ENCODE results near the gene PADI3. TPM values are rescaled to one million over a fixed set of nuclear protein-coding genes. Genes with fewer than 3 reads are reported as not detected.

PADI3 gene
- total RNA-seq, 3 donors from 2014 or later (not counting 1 experiment from before 2014, with no cell fraction given): not detected

DNA sequence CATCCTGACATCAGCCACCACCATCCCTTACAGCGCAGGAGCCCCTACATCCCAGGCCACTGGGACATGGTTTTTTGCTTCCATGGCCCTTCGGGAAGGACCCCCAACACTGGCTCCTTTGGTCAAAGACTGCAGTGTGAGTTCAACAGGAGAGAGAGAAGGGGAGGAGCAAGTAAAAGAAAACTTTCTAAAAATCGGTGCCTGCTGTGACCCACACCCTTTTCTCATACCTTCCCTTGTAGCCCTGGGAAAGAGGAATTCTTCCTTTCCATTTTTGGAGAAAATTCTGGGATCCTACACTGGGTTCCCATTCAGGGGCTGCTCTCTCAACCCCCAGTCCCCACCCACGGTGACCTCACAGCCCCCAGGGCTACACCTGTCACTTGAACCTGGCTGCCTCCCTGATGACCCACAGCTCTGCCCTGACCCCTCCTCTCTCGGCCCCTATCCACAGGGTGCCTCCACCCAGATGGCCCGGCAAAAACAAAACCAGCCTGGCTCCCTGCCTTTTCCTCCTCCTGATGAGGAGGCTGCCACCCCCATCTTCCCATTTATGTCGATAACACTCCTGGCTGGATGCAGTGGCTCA is 66.7 kb downstream of the PADI3 start:
- WGBS (ENCODE audit: insufficient coverage): 81% methylated on average over 5 of the region's 7 CpGs
- H3K4me3 ChIP-seq (ENCODE audit: low read length): no peak overlapping the region
- no peak for ATAC-seq
- Mint-ChIP-seq H3K27ac (no peak overlapping the region), H3K4me3 (no peak overlapping the region), H3K36me3 (no peaks in the 10 kb centered on the region), H3K4me1 (no peaks in the 10 kb centered on the region), H3K27me3 (ENCODE audit: low read depth in 2 of 2) (peaks cover 0 to 8% of the 10 kb centered on the region in 2 donors), H3K9me3 (no peaks in the 10 kb centered on the region)
- H3K36me3 ChIP-seq (ENCODE audit: control insufficient read depth, insufficient read depth, low read length): no peaks in the 10 kb centered on the region
- TF ChIP-seq, protein P1, sequence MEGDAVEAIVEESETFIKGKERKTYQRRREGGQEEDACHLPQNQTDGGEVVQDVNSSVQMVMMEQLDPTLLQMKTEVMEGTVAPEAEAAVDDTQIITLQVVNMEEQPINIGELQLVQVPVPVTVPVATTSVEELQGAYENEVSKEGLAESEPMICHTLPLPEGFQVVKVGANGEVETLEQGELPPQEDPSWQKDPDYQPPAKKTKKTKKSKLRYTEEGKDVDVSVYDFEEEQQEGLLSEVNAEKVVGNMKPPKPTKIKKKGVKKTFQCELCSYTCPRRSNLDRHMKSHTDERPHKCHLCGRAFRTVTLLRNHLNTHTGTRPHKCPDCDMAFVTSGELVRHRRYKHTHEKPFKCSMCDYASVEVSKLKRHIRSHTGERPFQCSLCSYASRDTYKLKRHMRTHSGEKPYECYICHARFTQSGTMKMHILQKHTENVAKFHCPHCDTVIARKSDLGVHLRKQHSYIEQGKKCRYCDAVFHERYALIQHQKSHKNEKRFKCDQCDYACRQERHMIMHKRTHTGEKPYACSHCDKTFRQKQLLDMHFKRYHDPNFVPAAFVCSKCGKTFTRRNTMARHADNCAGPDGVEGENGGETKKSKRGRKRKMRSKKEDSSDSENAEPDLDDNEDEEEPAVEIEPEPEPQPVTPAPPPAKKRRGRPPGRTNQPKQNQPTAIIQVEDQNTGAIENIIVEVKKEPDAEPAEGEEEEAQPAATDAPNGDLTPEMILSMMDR (IDR thresholded peaks at IDR 0.05): no peak
- H3K27ac ChIP-seq (ENCODE audit: low read length): no peak overlapping the region
- no peak for DNase-seq
- no peaks in the 10 kb centered on the region for H3K9me3 ChIP-seq (ENCODE audit: control insufficient read depth, insufficient read depth, low read length)
- no peaks in the 10 kb centered on the region for H3K27me3 ChIP-seq (ENCODE audit: control insufficient read depth, insufficient read depth, low read length)
- intact Hi-C loops (cut with micrococcal nuclease): no loop called here
- no peaks in the 10 kb centered on the region for H3K4me1 ChIP-seq (ENCODE audit: control insufficient read depth, insufficient read depth, low read length)

DNA sequence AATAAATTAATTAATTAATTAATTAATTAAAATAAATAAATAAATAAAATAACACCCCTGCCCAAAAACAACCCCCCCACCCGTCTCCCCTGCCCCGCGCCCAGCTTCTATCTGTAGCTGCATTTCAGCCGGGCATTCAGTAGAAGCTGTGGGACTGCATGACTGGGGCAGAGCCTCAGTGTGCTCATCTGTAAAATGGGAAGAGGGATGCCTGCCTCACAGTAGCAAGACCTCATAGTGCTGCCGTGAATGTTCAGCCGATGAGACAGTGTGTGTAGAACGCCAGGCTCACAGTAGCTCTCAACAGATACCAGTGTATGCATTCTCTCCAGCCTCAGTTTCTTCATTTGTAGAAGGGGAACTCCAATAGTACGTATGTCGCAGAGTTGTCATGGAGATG is 67.8 kb downstream of the PADI3 start:
- Histone ChIP-seq H3K4me1 (ENCODE audit: control insufficient read depth, insufficient read depth, low read length) (no peaks in the 10 kb centered on the region), H3K36me3 (ENCODE audit: control insufficient read depth, insufficient read depth, low read length) (no peaks in the 10 kb centered on the region), H3K27me3 (ENCODE audit: control insufficient read depth, insufficient read depth, low read length) (no peaks in the 10 kb centered on the region), H3K27ac (ENCODE audit: low read length) (no peak overlapping the region), H3K4me3 (ENCODE audit: low read length) (no peak overlapping the region), H3K9me3 (ENCODE audit: control insufficient read depth, insufficient read depth, low read length) (no peaks in the 10 kb centered on the region)
- H3K36me3 Mint-ChIP-seq: no peaks in the 10 kb centered on the region
- WGBS (ENCODE audit: insufficient coverage): 83% methylated on average over 8 of the region's 9 CpGs
- no peaks in the 10 kb centered on the region for H3K9me3 Mint-ChIP-seq
- ATAC-seq: no peak
- TF ChIP-seq, protein P1 (IDR thresholded peaks at IDR 0.05): no peak
- no peak overlapping the region for H3K4me3 Mint-ChIP-seq
- intact Hi-C loops (cut with micrococcal nuclease): no loop called here
- no peaks in the 10 kb centered on the region for H3K4me1 Mint-ChIP-seq
- DNase-seq: no peak
- H3K27me3 Mint-ChIP-seq (ENCODE audit: low read depth in 2 of 2): peaks cover 0 to 18% of the 10 kb centered on the region in 2 donors
- H3K27ac Mint-ChIP-seq: no peak overlapping the region

- Mint-ChIP-seq H3K27me3 (ENCODE audit: low read depth in 2 of 2) (peaks cover 0 to 11% of the 10 kb centered on the region in 2 donors), H3K27ac (no peak overlapping the region), H3K9me3 (no peaks in the 10 kb centered on the region), H3K4me3 (no peak overlapping the region), H3K4me1 (no peaks in the 10 kb centered on the region), H3K36me3 (no peaks in the 10 kb centered on the region)
- WGBS (ENCODE audit: insufficient coverage): 84% methylated on average over 6 of the region's 6 CpGs
- Histone ChIP-seq H3K27ac (ENCODE audit: low read length) (no peak overlapping the region), H3K4me1 (ENCODE audit: control insufficient read depth, insufficient read depth, low read length) (no peaks in the 10 kb centered on the region), H3K36me3 (ENCODE audit: control insufficient read depth, insufficient read depth, low read length) (no peaks in the 10 kb centered on the region), H3K9me3 (ENCODE audit: control insufficient read depth, insufficient read depth, low read length) (no peaks in the 10 kb centered on the region), H3K27me3 (ENCODE audit: control insufficient read depth, insufficient read depth, low read length) (no peaks in the 10 kb centered on the region), H3K4me3 (ENCODE audit: low read length) (no peak overlapping the region)
- no peak for DNase-seq
- no peak for ATAC-seq
- intact Hi-C loops (cut with micrococcal nuclease): no loop called here
- TF ChIP-seq, protein P1 (IDR thresholded peaks at IDR 0.05): no peak
Observed at GRCh38 chr1:17318262-17318661, 69.4 kb downstream of the PADI3 start.

Data from natural killer cell (primary cell).